ENCODE data around the gene DIS3L.
A peak's percentile ranks its signal among the peaks of the same experiment; 100 is the strongest.
"Not testable (repeated sequence)": the region's sequence is repeated elsewhere in the genome, so short reads cannot be mapped to it uniquely, and the experiment has no call there.

DIS3L gene

GRCh38 chr15:66254089-66254950 lies 39.0 kb upstream of the DIS3L start:
- Histone ChIP-seq H3K9me3 (ENCODE audit: control insufficient read depth in 2 of 2, low read length in 2 of 2) (no peaks in the 10 kb centered on the region), H3K4me1 (ENCODE audit: control insufficient read depth, insufficient read depth, low read length) (peaks cover 27% of the 10 kb centered on the region), H3K4me3 (ENCODE audit: low read length in 2 of 2) (peak overlapping the region; percentile 54 to 80), H3K36me3 (ENCODE audit: control insufficient read depth in 2 of 2, insufficient read depth in 2 of 2, low read length in 2 of 2) (no peaks in the 10 kb centered on the region), H3K27ac (ENCODE audit: low read length) (no peak overlapping the region), H3K9ac (ENCODE audit: low read length in 2 of 2) (peak overlapping the region in 1 of 2 donors; percentile 5), H3K27me3 (ENCODE audit: control insufficient read depth in 1 of 2, insufficient read depth in 2 of 2, low read length in 2 of 2) (peaks cover 46 to 48% of the 10 kb centered on the region in 2 donors)

- peaks cover 46 to 47% of the 10 kb centered on the region in 2 donors for H3K27me3 ChIP-seq (ENCODE audit: control insufficient read depth in 1 of 2, insufficient read depth in 2 of 2, low read length in 2 of 2)
- H3K9me3 ChIP-seq (ENCODE audit: control insufficient read depth in 2 of 2, low read length in 2 of 2): no peaks in the 10 kb centered on the region
- H3K4me1 ChIP-seq (ENCODE audit: control insufficient read depth, insufficient read depth, low read length): peaks cover 27% of the 10 kb centered on the region
- H3K9ac ChIP-seq (ENCODE audit: low read length in 2 of 2): no peak overlapping the region
- H3K36me3 ChIP-seq (ENCODE audit: control insufficient read depth in 2 of 2, insufficient read depth in 2 of 2, low read length in 2 of 2): no peaks in the 10 kb centered on the region
- H3K27ac ChIP-seq (ENCODE audit: low read length): no peak overlapping the region
- no peak overlapping the region for H3K4me3 ChIP-seq (ENCODE audit: low read length in 2 of 2)
These were observed 38.3 kb upstream of the DIS3L start for GRCh38 chr15:66254951-66255676.

GRCh38 chr15:66256692-66257091 lies 36.7 kb upstream of the DIS3L start:
- Histone ChIP-seq H3K9ac (ENCODE audit: low read length in 2 of 2) (no peak overlapping the region), H3K4me3 (ENCODE audit: low read length in 2 of 2) (no peak overlapping the region), H3K36me3 (ENCODE audit: control insufficient read depth in 2 of 2, insufficient read depth in 2 of 2, low read length in 2 of 2) (no peaks in the 10 kb centered on the region), H3K27ac (ENCODE audit: low read length) (no peak overlapping the region), H3K27me3 (ENCODE audit: control insufficient read depth in 1 of 2, insufficient read depth in 2 of 2, low read length in 2 of 2) (peaks cover 37 to 41% of the 10 kb centered on the region in 2 donors), H3K9me3 (ENCODE audit: control insufficient read depth in 2 of 2, low read length in 2 of 2) (no peaks in the 10 kb centered on the region), H3K4me1 (ENCODE audit: control insufficient read depth, insufficient read depth, low read length) (peaks cover 25% of the 10 kb centered on the region)

GRCh38 chr15:66261056-66261455 lies 32.3 kb upstream of the DIS3L start:
- Histone ChIP-seq H3K9me3 (ENCODE audit: control insufficient read depth in 2 of 2, low read length in 2 of 2) (no peaks in the 10 kb centered on the region), H3K27ac (ENCODE audit: low read length) (no peak overlapping the region), H3K4me1 (ENCODE audit: control insufficient read depth, insufficient read depth, low read length) (no peaks in the 10 kb centered on the region), H3K36me3 (ENCODE audit: control insufficient read depth in 2 of 2, insufficient read depth in 2 of 2, low read length in 2 of 2) (no peaks in the 10 kb centered on the region), H3K9ac (ENCODE audit: low read length in 2 of 2) (no peak overlapping the region), H3K27me3 (ENCODE audit: control insufficient read depth in 1 of 2, insufficient read depth in 2 of 2, low read length in 2 of 2) (peaks cover 9 to 18% of the 10 kb centered on the region in 2 donors), H3K4me3 (ENCODE audit: low read length in 2 of 2) (no peak overlapping the region)

- not testable (repeated sequence) for H3K27me3 ChIP-seq (ENCODE audit: control insufficient read depth in 1 of 2, insufficient read depth in 2 of 2, low read length in 2 of 2); H3K4me1 ChIP-seq (ENCODE audit: control insufficient read depth, insufficient read depth, low read length); H3K9me3 ChIP-seq (ENCODE audit: control insufficient read depth in 2 of 2, low read length in 2 of 2); H3K27ac ChIP-seq (ENCODE audit: low read length); H3K9ac ChIP-seq (ENCODE audit: low read length in 2 of 2); H3K4me3 ChIP-seq (ENCODE audit: low read length in 2 of 2); H3K36me3 ChIP-seq (ENCODE audit: control insufficient read depth in 2 of 2, insufficient read depth in 2 of 2, low read length in 2 of 2)
These were observed 30.5 kb upstream of the DIS3L start for GRCh38 chr15:66262837-66263236.

GRCh38 chr15:66264859-66265513 lies 28.4 kb upstream of the DIS3L start:
- no peak overlapping the region for H3K4me3 ChIP-seq (ENCODE audit: low read length in 2 of 2)
- no peaks in the 10 kb centered on the region for H3K4me1 ChIP-seq (ENCODE audit: control insufficient read depth, insufficient read depth, low read length)
- H3K9ac ChIP-seq (ENCODE audit: low read length in 2 of 2): no peak overlapping the region
- no peaks in the 10 kb centered on the region for H3K9me3 ChIP-seq (ENCODE audit: control insufficient read depth in 2 of 2, low read length in 2 of 2)
- no peak overlapping the region for H3K27ac ChIP-seq (ENCODE audit: low read length)
- H3K27me3 ChIP-seq (ENCODE audit: control insufficient read depth in 1 of 2, insufficient read depth in 2 of 2, low read length in 2 of 2): peaks cover 3 to 6% of the 10 kb centered on the region in 2 donors
- no peaks in the 10 kb centered on the region for H3K36me3 ChIP-seq (ENCODE audit: control insufficient read depth in 2 of 2, insufficient read depth in 2 of 2, low read length in 2 of 2)

- Histone ChIP-seq H3K36me3 (ENCODE audit: control insufficient read depth in 2 of 2, insufficient read depth in 2 of 2, low read length in 2 of 2) (no peaks in the 10 kb centered on the region), H3K9ac (ENCODE audit: low read length in 2 of 2) (no peak overlapping the region), H3K27me3 (ENCODE audit: control insufficient read depth in 1 of 2, insufficient read depth in 2 of 2, low read length in 2 of 2) (peaks cover 0 to 4% of the 10 kb centered on the region in 2 donors), H3K4me3 (ENCODE audit: low read length in 2 of 2) (no peak overlapping the region), H3K27ac (ENCODE audit: low read length) (no peak overlapping the region), H3K9me3 (ENCODE audit: control insufficient read depth in 2 of 2, low read length in 2 of 2) (no peaks in the 10 kb centered on the region), H3K4me1 (ENCODE audit: control insufficient read depth, insufficient read depth, low read length) (no peaks in the 10 kb centered on the region)
These were observed 23.9 kb upstream of the DIS3L start for GRCh38 chr15:66269326-66270090.

GRCh38 chr15:66270932-66271331 lies 22.4 kb upstream of the DIS3L start:
- Histone ChIP-seq H3K4me3 (ENCODE audit: low read length in 2 of 2) (no peak overlapping the region), H3K27ac (ENCODE audit: low read length) (no peak overlapping the region), H3K4me1 (ENCODE audit: control insufficient read depth, insufficient read depth, low read length) (no peaks in the 10 kb centered on the region), H3K9me3 (ENCODE audit: control insufficient read depth in 2 of 2, low read length in 2 of 2) (peaks cover 0 to 3% of the 10 kb centered on the region in 2 donors), H3K27me3 (ENCODE audit: control insufficient read depth in 1 of 2, insufficient read depth in 2 of 2, low read length in 2 of 2) (peaks cover 0 to 2% of the 10 kb centered on the region in 2 donors), H3K9ac (ENCODE audit: low read length in 2 of 2) (no peak overlapping the region), H3K36me3 (ENCODE audit: control insufficient read depth in 2 of 2, insufficient read depth in 2 of 2, low read length in 2 of 2) (no peaks in the 10 kb centered on the region)

- no peaks in the 10 kb centered on the region for H3K36me3 ChIP-seq (ENCODE audit: control insufficient read depth in 2 of 2, insufficient read depth in 2 of 2, low read length in 2 of 2)
- H3K27me3 ChIP-seq (ENCODE audit: control insufficient read depth in 1 of 2, insufficient read depth in 2 of 2, low read length in 2 of 2): no peaks in the 10 kb centered on the region
- H3K27ac ChIP-seq (ENCODE audit: low read length): no peak overlapping the region
- no peak overlapping the region for H3K4me3 ChIP-seq (ENCODE audit: low read length in 2 of 2)
- no peaks in the 10 kb centered on the region for H3K4me1 ChIP-seq (ENCODE audit: control insufficient read depth, insufficient read depth, low read length)
- peaks cover 0 to 3% of the 10 kb centered on the region in 2 donors for H3K9me3 ChIP-seq (ENCODE audit: control insufficient read depth in 2 of 2, low read length in 2 of 2)
- no peak overlapping the region for H3K9ac ChIP-seq (ENCODE audit: low read length in 2 of 2)
These were observed 18.0 kb upstream of the DIS3L start for GRCh38 chr15:66275352-66275751.

GRCh38 chr15:66276546-66276945 lies 16.8 kb upstream of the DIS3L start:
- no peak overlapping the region for H3K9ac ChIP-seq (ENCODE audit: low read length in 2 of 2)
- H3K36me3 ChIP-seq (ENCODE audit: control insufficient read depth in 2 of 2, insufficient read depth in 2 of 2, low read length in 2 of 2): no peaks in the 10 kb centered on the region
- H3K4me1 ChIP-seq (ENCODE audit: control insufficient read depth, insufficient read depth, low read length): no peaks in the 10 kb centered on the region
- no peak overlapping the region for H3K4me3 ChIP-seq (ENCODE audit: low read length in 2 of 2)
- no peaks in the 10 kb centered on the region for H3K27me3 ChIP-seq (ENCODE audit: control insufficient read depth in 1 of 2, insufficient read depth in 2 of 2, low read length in 2 of 2)
- peaks cover 0 to 3% of the 10 kb centered on the region in 2 donors for H3K9me3 ChIP-seq (ENCODE audit: control insufficient read depth in 2 of 2, low read length in 2 of 2)
- no peak overlapping the region for H3K27ac ChIP-seq (ENCODE audit: low read length)
